B cell (primary cell): Measurements from ENCODE around the gene PEX10. TPM values are rescaled to one million over a fixed set of nuclear protein-coding genes. Genes with fewer than 3 reads are reported as not detected.

Source experiments
- ATAC-seq: fragments of 200-7000 bp; cut with Tn5 transposase; one replicate; pipeline ENCODE4 v1.10.0; 2021; ENCODE audit warnings: low read depth, mild to moderate bottlenecking, moderate number of reproducible peaks, moderate library complexity
- CTCF ChIA-PET: fragments of 350-600 bp; sonication (Branson Sonifier 250); formaldehyde crosslinking; loops from one replicate; lab custom pipeline; 2021; ENCODE audit warnings: antibody characterized with exemption, inconsistent platforms; lab: Charles Lee
- POLR2A ChIA-PET: fragments of 350-600 bp; sonication (Branson Sonifier 250); formaldehyde crosslinking; loops from one replicate; lab custom pipeline; 2021; ENCODE audit warnings: antibody characterized with exemption; lab: Charles Lee
- DNase-seq: peaks from one replicate; pipeline ENCODE4 v3.0.0; 2013
- H2AFZ ChIP-seq: 2 replicates; pipeline ENCODE4 v1.6.1; 2012; ENCODE audit warnings: mild to moderate bottlenecking, low read depth, low read length; ENCODE audit not compliant: insufficient read depth, poor library complexity, severe bottlenecking
- H3K27ac ChIP-seq, 2 donors: 1 replicate in 1 of 2; 2 replicates in 1 of 2; pipeline ENCODE4 v1.5.1; 2012 to 2013; ENCODE audit warnings: low read length in 2 of 2, mild to moderate bottlenecking in 2 of 2, moderate library complexity in 1 of 2
- H3K27me3 ChIP-seq, 4 experiments: fragments of 200-600 bp in 1 of 4; sonication (generic) in 1 of 4; replicated peaks in 1 of 4; 1 replicate in 2 of 4; 2 replicates in 2 of 4; pipeline versions ENCODE4 v1.6.1 to v1.7.0; 2013 to 2016; ENCODE audit warnings: low read length in 3 of 4, mild to moderate bottlenecking in 2 of 4, mixed read lengths in 1 of 4, moderate library complexity in 1 of 4; ENCODE audit not compliant: insufficient read depth in 4 of 4, control insufficient read depth in 3 of 4; ENCODE audit errors: control extremely low read depth in 1 of 4
- H3K36me3 ChIP-seq, 2 experiments: replicated peaks in 1 of 2; 1 replicate in 1 of 2; 2 replicates in 1 of 2; pipeline versions ENCODE4 v1.6.1 to v1.7.1; 2013; ENCODE audit warnings: low read length in 1 of 2; ENCODE audit not compliant: insufficient read depth in 2 of 2, control insufficient read depth in 1 of 2; ENCODE audit errors: control extremely low read depth in 1 of 2, extremely low read depth in 1 of 2
- H3K4me1 ChIP-seq, 2 donors: fragments of 200-600 bp in 1 of 2; sonication (generic) in 1 of 2; 1 replicate in 1 of 2; 2 replicates in 1 of 2; pipeline versions ENCODE4 v1.5.1 to v1.6.1; 2013 to 2017; ENCODE audit warnings: low read length in 2 of 2; ENCODE audit not compliant: control insufficient read depth in 2 of 2, insufficient read depth in 2 of 2
- H3K4me2 ChIP-seq: replicated peaks from 2 replicates; pipeline ENCODE3; 2012; ENCODE audit warnings: mild to moderate bottlenecking, low read depth, low read length; ENCODE audit not compliant: poor library complexity, severe bottlenecking
- H3K4me3 ChIP-seq, 5 experiments: fragments of 200-600 bp in 1 of 5; sonication (generic) in 1 of 5; 1 replicate in 3 of 5; 2 replicates in 2 of 5; pipeline versions ENCODE4 v1.5.1 to v1.7.0; 2011 to 2016; ENCODE audit warnings: low read length in 4 of 5, mild to moderate bottlenecking in 4 of 5, low read depth in 2 of 5, control low read depth in 1 of 5, moderate library complexity in 1 of 5; ENCODE audit not compliant: insufficient read depth in 1 of 5; ENCODE audit errors: control extremely low read depth in 1 of 5, extremely low read depth in 1 of 5
- H3K79me2 ChIP-seq: fragments of 200-600 bp; sonication (generic); one replicate; pipeline ENCODE4 v1.6.0; 2016; ENCODE audit warnings: low read length; ENCODE audit not compliant: control insufficient read depth, insufficient read depth
- H3K9ac ChIP-seq: fragments of 200-600 bp; sonication (generic); 2 replicates; pipeline ENCODE4 v1.6.1; 2017; ENCODE audit warnings: mild to moderate bottlenecking, low read length, moderate library complexity
- H3K9me3 ChIP-seq, 3 donors: one replicate each; pipeline versions ENCODE4 v1.6.1 to v1.7.1; 2013; ENCODE audit warnings: low read length in 2 of 3; ENCODE audit not compliant: control insufficient read depth in 2 of 3, insufficient read depth in 1 of 3; ENCODE audit errors: control extremely low read depth in 1 of 3
- H4K20me1 ChIP-seq: 2 replicates; pipeline ENCODE4 v1.6.0; 2012; ENCODE audit warnings: mild to moderate bottlenecking, low read length; ENCODE audit not compliant: insufficient read depth, control insufficient read depth, poor library complexity, severe bottlenecking
- H3K27ac Mint-ChIP-seq: one replicate; pipeline ENCODE4 v1.8.0; 2021; ENCODE audit warnings: mixed read lengths
- H3K27me3 Mint-ChIP-seq: one replicate; pipeline ENCODE4 v1.8.0; 2021; ENCODE audit warnings: mixed read lengths
- H3K4me1 Mint-ChIP-seq: one replicate; pipeline ENCODE4 v1.8.0; 2021; ENCODE audit warnings: mixed read lengths
- H3K4me3 Mint-ChIP-seq: one replicate; pipeline ENCODE4 v1.8.0; 2021; ENCODE audit warnings: mixed read lengths
- H3K9me3 Mint-ChIP-seq: one replicate; pipeline ENCODE4 v1.8.0; 2022; ENCODE audit warnings: mixed read lengths; ENCODE audit not compliant: insufficient read depth
- EZH2 ChIP-seq: IDR thresholded peaks from 2 replicates; pipeline ENCODE4 v1.6.1; 2012; ENCODE audit warnings: borderline replicate concordance, low read depth, mild to moderate bottlenecking, moderate library complexity, low read length; ENCODE audit not compliant: insufficient read depth, poor library complexity, severe bottlenecking
- WGBS: methylation state at CpG from one replicate; pipeline ENCODE4 v1.1.5; 2013; ENCODE audit warnings: missing lambda C conversion rate; ENCODE audit not compliant: insufficient coverage; 5-methylcytosine and 5-hydroxymethylcytosine counted together
- intact Hi-C: fragments of 100-400 bp; cut with micrococcal nuclease; formaldehyde crosslinking; loops from one replicate; pipeline ENCODE4 v1.10.0; 2022
- polyA plus RNA-seq: library from polyadenylated mRNA; depleted of rRNA; stranded (reverse); fragments of >200 nt; gene quantifications from 2 replicates; pipeline ENCODE4 v1.2.3, GENCODE V29; 2012
- total RNA-seq, 2 donors: library from RNA; stranded (reverse); fragments of 120-200 nt in 1 of 2; gene quantifications; 1 replicate in 1 of 2; 2 replicates in 1 of 2; pipeline versions ENCODE4 v1.2.3 to v1.2.4, GENCODE V29; 2013 to 2022
- TF ChIP-seq, protein P1 (sequence below): fragments of 200-600 bp; IDR thresholded peaks from one replicate; pipeline ENCODE4 v1.8.0; 2022; ENCODE audit warnings: antibody characterized with exemption, mild to moderate bottlenecking

Gene PEX10
- total and polyA plus RNA-seq, 2 donors (not counting 1 experiment from before 2014, with no cell fraction given), result 13.5 to 18.4 TPM

DNA sequence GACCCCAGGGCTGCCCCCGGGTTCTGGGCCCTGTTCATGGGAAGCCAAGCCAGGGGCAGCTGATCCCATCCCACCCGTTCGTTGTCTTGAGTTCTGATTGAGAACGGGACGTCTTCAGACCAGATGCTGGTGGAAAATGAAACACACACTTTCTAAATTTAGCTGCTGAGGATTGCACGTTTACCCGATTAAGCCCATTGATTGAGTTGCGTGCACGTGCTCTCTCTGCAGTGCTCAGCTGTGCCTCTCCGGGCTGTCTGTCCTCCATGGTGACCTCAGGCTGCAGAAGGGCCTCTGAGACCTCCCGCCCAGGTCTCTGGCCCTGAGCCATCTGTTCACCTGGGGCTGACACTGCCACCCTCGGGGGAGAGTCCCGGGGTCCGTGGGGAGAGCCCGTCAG is 27.0 kb upstream of the PEX10 start:
- WGBS, result 83% methylated on average over 15 of the region's 15 CpGs
- H3K79me2 ChIP-seq, result no peaks in the 10 kb centered on the region
- ATAC-seq, result no peak

DNA sequence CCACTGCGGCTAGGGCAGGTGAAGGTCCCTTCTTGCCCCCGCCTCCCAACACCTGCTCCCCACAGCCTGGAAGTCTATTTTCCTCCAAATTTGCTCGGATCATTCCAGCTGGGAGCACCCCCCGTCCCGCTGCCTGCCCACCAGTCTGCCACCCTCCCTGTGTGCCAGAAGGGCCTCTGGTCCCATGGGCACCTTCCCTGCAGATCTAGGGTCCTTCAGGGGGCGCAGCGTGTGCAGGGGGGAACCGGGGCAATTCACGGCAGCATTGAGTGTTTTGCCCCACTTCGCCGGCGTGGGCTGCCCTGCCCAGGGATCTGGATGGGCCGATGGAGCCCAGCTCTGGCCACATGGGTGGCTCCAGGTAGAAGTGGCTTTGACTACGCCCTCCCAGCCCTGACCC is 26.3 kb upstream of the PEX10 start:
- ChIA-PET POLR2A (no interaction called here), CTCF (no interaction called here)
- Histone ChIP-seq H3K36me3 (no peaks in the 10 kb centered on the region), H3K27me3 (peaks cover 0 to 18% (median 7%) of the 10 kb centered on the region in 4 experiments), H4K20me1 (no peaks in the 10 kb centered on the region), H3K27ac (no peak overlapping the region), H2AFZ (no peak overlapping the region), H3K4me2 (no peak overlapping the region), H3K4me3 (no peak overlapping the region), H3K79me2 (no peaks in the 10 kb centered on the region), H3K9ac (no peak overlapping the region), H3K4me1 (peaks cover 0 to 5% of the 10 kb centered on the region in 2 donors), H3K9me3 (no peaks in the 10 kb centered on the region)
- H3K4me1 Mint-ChIP-seq, result no peaks in the 10 kb centered on the region
- intact Hi-C loops, result no loop called here
- WGBS, result 91% methylated on average over 13 of the region's 14 CpGs
- no peaks in the 10 kb centered on the region for H3K9me3 Mint-ChIP-seq
- TF ChIP-seq, protein P1, sequence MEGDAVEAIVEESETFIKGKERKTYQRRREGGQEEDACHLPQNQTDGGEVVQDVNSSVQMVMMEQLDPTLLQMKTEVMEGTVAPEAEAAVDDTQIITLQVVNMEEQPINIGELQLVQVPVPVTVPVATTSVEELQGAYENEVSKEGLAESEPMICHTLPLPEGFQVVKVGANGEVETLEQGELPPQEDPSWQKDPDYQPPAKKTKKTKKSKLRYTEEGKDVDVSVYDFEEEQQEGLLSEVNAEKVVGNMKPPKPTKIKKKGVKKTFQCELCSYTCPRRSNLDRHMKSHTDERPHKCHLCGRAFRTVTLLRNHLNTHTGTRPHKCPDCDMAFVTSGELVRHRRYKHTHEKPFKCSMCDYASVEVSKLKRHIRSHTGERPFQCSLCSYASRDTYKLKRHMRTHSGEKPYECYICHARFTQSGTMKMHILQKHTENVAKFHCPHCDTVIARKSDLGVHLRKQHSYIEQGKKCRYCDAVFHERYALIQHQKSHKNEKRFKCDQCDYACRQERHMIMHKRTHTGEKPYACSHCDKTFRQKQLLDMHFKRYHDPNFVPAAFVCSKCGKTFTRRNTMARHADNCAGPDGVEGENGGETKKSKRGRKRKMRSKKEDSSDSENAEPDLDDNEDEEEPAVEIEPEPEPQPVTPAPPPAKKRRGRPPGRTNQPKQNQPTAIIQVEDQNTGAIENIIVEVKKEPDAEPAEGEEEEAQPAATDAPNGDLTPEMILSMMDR, result no peak
- no peak for TF ChIP-seq EZH2
- H3K27me3 Mint-ChIP-seq, result no peaks in the 10 kb centered on the region
- no peak for ATAC-seq
- H3K4me3 Mint-ChIP-seq, result no peak overlapping the region
- no peak overlapping the region for H3K27ac Mint-ChIP-seq
- no peak for DNase-seq

More for the DNA sequence above, 27.0 kb upstream of the PEX10 start:
- H3K9ac ChIP-seq, result no peak overlapping the region
- no peak overlapping the region for H3K4me3 Mint-ChIP-seq
- POLR2A ChIA-PET, result no interaction called here
- H3K4me2 ChIP-seq, result no peak overlapping the region
- no peaks in the 10 kb centered on the region for H3K4me1 Mint-ChIP-seq
- peaks cover 0 to 5% of the 10 kb centered on the region in 2 donors for H3K4me1 ChIP-seq
- H3K27me3 ChIP-seq, result peaks cover 0 to 22% (median 8%) of the 10 kb centered on the region in 4 experiments
- CTCF ChIA-PET, result no interaction called here
- H3K9me3 ChIP-seq, result no peaks in the 10 kb centered on the region
- H3K27ac Mint-ChIP-seq, result no peak overlapping the region
- H3K9me3 Mint-ChIP-seq, result no peaks in the 10 kb centered on the region
- H2AFZ ChIP-seq, result no peak overlapping the region
- no peak for DNase-seq
- H3K27me3 Mint-ChIP-seq, result no peaks in the 10 kb centered on the region
- H3K4me3 ChIP-seq, result no peak overlapping the region
- no peaks in the 10 kb centered on the region for H3K36me3 ChIP-seq
- no peak overlapping the region for H3K27ac ChIP-seq
- intact Hi-C loops, result no loop called here
- TF ChIP-seq EZH2, result no peak
- TF ChIP-seq, protein P1, result no peak
- H4K20me1 ChIP-seq, result no peaks in the 10 kb centered on the region
